NCI-H2081 (cell line): ENCODE data around the gene ESPN.

Source experiments
- DNase-seq, 2 experiments: peaks; one replicate each; lab custom pipeline; 2025; lab: John Stamatoyannopoulos, UW

The ESPN gene

GRCh38 chr1:6497215-6497866, 72.8 kb downstream of the ESPN start:
- peak; percentile 24 to 58 for DNase-seq

- DNase-seq: no peak
Observed at GRCh38 chr1:6497867-6498575, 73.4 kb downstream of the ESPN start.

GRCh38 chr1:6498576-6499111, 74.1 kb downstream of the ESPN start:
- DNase-seq: no peak

DNA sequence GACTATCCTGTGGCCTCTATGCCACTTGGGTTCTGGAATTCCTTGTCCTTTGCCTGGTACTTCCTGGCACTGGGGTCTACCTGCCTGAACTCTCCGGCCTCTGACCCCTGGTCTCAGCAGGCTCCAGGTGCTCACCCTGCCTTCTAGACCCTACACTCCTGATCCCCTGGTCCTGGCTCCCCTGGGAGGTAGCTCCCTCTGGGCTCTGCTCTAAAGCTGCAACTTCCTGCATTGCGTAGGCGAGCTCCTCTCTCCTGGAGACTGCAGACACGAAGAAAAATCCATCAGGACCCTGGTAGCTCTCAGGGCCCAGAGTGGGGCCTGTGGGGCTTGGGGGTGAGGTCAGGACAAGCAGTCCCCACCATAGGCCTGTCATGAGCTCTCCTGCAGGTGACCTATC, 74.7 kb downstream of the ESPN start:
- no peak for DNase-seq

- no peak for DNase-seq
Observed at GRCh38 chr1:6500544-6501278, 76.1 kb downstream of the ESPN start.

DNA sequence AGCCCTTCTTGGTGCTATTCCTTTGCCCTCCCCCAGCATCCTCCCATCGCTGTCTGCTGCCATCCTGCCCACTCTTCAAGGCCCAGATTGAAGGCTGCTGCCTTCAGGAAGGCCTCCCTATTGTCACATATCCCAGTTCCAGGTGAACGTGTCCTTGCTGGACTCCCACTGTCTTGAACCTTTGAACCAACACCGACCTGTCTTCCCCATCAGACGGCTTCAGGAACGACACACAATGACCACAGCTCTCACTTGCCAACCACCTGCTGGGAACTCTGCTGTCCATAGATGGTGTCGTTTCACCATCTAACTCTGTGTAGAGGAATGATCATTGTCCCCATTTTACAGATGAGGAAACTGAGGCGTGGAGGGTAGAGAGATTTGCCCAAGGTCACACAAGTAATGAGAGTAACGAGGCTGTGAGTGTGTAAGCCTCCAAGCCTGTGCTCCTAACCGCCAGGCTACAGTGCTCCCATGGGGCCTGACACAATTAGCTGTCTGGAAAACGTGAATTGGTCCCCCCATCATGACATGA, 76.8 kb downstream of the ESPN start:
- no peak for DNase-seq

GRCh38 chr1:6502000-6502891, 77.7 kb downstream of the ESPN start:
- DNase-seq: no peak

DNA sequence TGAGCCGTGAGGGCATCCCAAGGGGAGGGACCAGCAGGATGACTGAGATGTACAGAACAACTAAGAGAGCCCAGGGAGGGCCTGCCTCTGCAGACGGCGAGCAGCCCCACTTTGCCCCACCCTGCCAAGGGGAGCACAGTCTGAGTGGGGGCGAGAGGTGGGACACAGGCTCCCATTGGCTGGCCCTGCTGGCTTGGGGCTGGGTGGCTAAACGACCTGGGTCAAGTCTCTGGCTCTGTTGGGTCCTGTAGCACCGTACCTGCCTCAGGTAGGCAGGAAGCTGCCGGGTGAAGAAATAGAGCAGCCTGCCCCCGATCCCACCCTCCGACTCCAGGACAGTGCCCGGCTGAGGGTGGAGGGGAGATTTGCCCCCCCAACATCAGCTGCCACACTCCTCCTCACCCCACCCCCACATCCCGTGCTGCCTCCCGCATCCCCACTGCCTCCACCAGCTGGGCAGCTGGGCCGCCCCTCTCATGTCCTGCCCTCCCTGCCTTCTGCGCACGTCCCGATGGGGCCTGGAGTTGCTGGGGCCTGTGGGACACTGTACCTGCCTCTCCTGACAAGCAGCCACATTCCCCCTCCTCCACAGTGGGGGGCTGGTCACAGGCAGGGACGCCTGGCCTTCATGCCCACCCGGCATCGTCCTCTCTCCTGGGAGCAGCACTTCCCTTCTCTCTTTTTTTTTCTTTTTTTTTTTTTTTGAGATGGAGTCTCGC, 79.5 kb downstream of the ESPN start:
- DNase-seq: no peak

DNA sequence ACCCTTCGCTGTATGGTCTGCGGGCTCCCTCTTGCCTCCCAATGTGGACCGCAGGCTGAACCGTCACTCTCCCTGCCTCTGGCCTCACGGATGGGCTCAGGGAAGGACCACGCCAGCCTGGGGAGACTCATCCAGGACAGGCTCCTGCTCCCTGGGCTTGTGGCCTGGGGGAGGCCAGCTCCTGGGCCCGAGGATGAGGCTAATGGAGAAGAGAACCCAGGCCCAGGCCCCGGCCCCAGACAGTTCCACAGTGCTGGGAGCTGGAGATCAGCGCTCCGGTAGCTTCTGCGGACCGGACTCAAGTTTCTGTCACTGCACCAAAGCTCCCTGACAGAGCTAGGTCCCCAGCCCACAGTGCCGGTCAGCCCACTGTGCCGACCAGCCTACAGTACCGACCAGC, 80.3 kb downstream of the ESPN start:
- DNase-seq: no peak

DNA sequence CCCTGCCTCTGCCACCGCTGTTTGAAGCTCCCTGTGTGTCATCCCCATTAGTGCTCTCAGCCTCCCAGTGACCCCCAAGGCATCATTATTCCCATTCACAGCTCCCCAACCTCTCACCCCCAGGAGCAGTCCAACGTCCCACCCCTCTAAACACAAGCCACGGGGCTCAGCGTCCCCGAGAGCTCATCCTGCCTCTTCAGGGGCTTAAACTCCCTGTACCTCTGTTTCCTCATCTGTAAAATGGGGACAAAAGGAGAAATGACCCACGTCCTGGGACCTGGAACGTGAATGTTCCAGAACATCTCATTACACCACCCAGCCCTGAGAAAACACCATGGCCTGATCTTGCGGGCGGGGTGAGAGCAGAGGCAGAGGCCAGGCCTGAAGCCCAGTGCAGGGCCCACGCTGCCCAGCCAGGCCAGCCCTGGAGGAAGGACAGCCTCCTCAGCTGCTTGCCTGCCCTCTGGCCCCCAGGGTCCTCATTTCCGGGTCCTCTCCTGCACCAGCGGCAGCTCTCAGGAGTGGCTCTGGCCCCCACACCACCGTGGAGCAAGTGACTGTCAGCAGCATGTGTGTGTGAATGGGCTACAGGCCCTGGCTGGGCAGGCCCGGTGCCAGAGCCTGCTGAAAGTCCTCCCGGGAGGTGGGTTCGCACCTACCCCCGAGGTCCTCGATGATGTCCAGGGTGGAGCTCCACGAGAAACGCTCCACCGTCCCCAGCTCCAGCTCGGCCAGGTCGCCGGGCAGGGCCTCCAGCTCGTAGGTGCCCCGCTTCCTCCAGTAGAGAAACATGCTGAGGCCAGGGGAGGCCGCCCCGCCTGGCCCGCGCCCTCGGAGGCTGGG, 81.0 kb downstream of the ESPN start:
- DNase-seq: no peak

- no peak for DNase-seq
Observed at GRCh38 chr1:6506210-6507036, 81.8 kb downstream of the ESPN start.

GRCh38 chr1:6507037-6507428, 82.5 kb downstream of the ESPN start:
- DNase-seq: no peak

DNA sequence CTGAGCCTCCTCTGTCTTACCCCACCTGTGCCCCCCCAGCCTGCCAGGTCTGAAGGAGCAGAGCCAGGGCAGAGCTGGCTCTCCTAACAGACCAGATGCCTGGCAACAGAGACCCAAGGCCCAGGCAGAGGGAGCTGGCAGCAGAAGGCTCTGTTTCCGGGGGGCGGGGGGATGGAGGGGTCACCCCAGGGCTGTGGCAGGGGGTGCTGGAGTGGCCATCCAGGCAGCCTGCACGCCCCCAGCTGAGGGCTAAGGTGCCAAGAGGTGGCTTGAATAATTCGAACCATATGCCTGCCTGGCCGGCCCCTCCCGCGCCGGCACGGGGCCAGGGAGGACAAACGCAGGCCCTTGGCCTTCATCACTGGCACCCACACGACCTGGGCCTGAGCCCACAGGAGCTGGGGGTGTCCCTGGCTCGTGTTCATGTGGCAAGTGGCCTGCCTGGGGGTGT, 82.9 kb downstream of the ESPN start:
- no peak for DNase-seq

DNA sequence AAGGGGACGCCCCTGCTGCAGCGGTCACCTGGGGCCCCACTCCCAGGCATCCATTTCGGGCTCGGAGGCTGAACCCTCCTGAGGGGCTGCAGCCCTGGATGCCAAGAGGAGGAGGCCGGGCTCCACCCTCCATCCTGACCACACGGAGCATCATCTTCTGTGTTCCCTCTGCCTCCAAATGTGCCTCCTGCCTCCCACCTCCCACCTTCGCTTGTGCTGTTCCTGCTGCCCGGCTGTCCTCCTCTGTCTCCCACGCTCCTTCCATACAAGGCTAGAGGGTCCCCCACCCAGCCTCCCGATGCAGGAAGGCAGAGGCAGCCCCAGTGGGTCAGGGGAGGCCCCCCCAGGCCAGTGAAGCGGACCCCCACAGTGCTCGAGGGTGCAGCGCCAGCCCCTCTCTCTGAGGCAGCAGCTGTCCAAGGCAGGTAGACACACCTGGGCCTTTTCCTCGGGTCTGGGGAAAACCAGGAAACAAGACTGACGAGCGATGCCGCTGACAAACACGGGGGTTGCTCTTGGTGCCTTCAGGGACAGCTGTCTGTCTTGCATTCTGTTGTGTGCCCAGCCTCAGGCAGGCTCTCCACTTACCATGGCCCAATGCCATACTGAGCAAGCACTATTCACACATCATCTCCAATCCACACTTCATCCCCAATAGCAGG, 83.7 kb downstream of the ESPN start:
- no peak for DNase-seq

DNA sequence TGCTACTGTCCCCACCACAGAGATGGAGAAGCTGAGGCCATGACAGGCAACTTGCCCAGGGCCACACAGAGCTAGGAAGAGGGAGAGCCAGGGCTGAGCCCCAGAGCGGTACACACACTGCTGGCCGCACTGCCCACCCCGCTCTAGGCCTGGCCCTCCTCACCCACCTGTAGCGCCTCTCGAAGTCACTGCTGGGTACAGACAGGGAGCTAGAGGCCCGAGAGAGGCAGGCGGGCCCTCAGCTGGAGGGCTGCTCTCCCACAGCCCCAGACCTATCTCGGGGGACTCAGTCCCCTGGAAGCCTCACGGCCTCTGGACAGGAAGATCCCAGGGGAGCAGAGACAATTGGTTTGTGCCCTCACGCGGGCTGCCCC, 84.2 kb downstream of the ESPN start:
- no peak for DNase-seq

DNA sequence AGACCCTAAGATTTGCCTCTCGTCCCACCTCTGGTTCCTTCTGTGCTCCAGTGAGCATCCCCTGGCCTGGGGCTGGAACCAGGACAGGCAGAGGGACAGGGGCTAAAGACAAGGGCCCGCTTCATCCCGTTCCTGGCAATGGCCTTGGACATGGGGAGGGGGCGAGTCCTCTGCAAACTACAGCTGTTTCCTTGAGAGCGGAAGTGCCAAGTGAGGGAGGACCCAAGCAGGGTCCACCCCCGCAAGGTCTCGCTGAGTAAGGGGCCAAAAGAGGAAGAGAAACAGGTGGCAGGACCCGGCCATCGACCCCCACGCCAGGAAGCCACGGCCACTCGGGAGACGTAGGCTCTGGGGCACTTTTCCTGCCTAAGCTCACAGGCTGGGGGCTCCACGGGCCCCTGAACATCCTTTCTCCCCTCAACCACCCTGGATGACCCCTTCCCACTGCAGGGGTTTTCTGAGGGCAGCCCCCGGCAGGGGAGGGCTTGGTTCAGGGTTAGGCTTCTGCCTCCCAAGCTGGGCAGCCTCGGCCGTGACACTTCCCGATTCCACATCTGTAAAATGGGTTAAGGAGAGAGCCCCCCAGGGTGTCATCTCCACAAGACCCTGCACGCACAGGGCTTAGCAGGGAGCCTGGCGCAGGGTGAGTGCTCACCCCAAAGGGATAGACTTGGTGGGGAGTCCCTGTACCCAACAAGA, 84.8 kb downstream of the ESPN start:
- DNase-seq: no peak

GRCh38 chr1:6509919-6510291, 85.3 kb downstream of the ESPN start:
- DNase-seq: no peak

GRCh38 chr1:6510493-6510892, 85.9 kb downstream of the ESPN start:
- DNase-seq: no peak
